Common myeloid progenitor, CD34-positive (primary cell): ENCODE results near the gene SRPX.

Experiments
- CTCF ChIA-PET: fragments of 350-600 bp; sonication (Branson Sonifier 250); formaldehyde crosslinking; loops from one replicate; lab custom pipeline; 2021; ENCODE audit warnings: antibody characterized with exemption; lab: Charles Lee
- POLR2A ChIA-PET: fragments of 350-600 bp; sonication (Branson Sonifier 250); formaldehyde crosslinking; loops from one replicate; lab custom pipeline; 2021; ENCODE audit warnings: antibody characterized with exemption; lab: Charles Lee
- DNase-seq, 3 donors: peaks; one replicate each; pipeline versions ENCODE4 v3.0.0 to v3.0.0-alpha.2; 2013
- H3K27ac ChIP-seq, 2 experiments: 1 replicate in 1 of 2; 2 replicates in 1 of 2; pipeline ENCODE4 v1.7.0; 2013; ENCODE audit warnings: inconsistent platforms in 2 of 2, low read length in 2 of 2, mild to moderate bottlenecking in 2 of 2, low read depth in 1 of 2, moderate library complexity in 1 of 2; ENCODE audit not compliant: severe bottlenecking in 2 of 2, insufficient read depth in 1 of 2, poor library complexity in 1 of 2
- H3K27me3 ChIP-seq, 5 experiments: replicated peaks in 2 of 5; 1 replicate in 3 of 5; 2 replicates in 2 of 5; pipeline versions ENCODE4 v1.6.1 to v1.7.0; 2013; ENCODE audit warnings: low read length in 4 of 5, mild to moderate bottlenecking in 2 of 5, moderate library complexity in 2 of 5, inconsistent platforms in 1 of 5; ENCODE audit not compliant: insufficient read depth in 5 of 5, control insufficient read depth in 4 of 5
- H3K36me3 ChIP-seq, 4 experiments: 1 replicate in 2 of 4; 2 replicates in 2 of 4; pipeline versions ENCODE4 v1.6.1 to v1.7.0; 2013; ENCODE audit warnings: low read length in 3 of 4, control low read depth in 1 of 4, mild to moderate bottlenecking in 1 of 4; ENCODE audit not compliant: control insufficient read depth in 4 of 4, insufficient read depth in 4 of 4
- H3K4me1 ChIP-seq, 4 experiments: 1 replicate in 3 of 4; 2 replicates in 1 of 4; pipeline versions ENCODE4 v1.6.1 to v1.7.1; 2013; ENCODE audit warnings: low read length in 3 of 4, mild to moderate bottlenecking in 3 of 4, control low read depth in 1 of 4, inconsistent platforms in 1 of 4, moderate library complexity in 1 of 4; ENCODE audit not compliant: control insufficient read depth in 4 of 4, insufficient read depth in 4 of 4; ENCODE audit errors: control extremely low read depth in 1 of 4
- H3K4me3 ChIP-seq, 7 experiments: 1 replicate in 4 of 7; 2 replicates in 3 of 7; pipeline versions ENCODE4 v1.5.1 to v1.7.0; 2013; ENCODE audit warnings: mild to moderate bottlenecking in 7 of 7, low read length in 6 of 7, moderate library complexity in 6 of 7, inconsistent platforms in 2 of 7, low read depth in 2 of 7, control low read depth in 1 of 7; ENCODE audit not compliant: insufficient read depth in 4 of 7, control insufficient read depth in 1 of 7; ENCODE audit errors: extremely low read depth in 1 of 7
- H3K9me3 ChIP-seq, 5 experiments: 1 replicate in 4 of 5; 2 replicates in 1 of 5; pipeline versions ENCODE4 v1.6.1 to v1.7.1; 2013; ENCODE audit warnings: low read length in 4 of 5, mild to moderate bottlenecking in 2 of 5, inconsistent platforms in 1 of 5, low read depth in 1 of 5, moderate library complexity in 1 of 5; ENCODE audit not compliant: control insufficient read depth in 4 of 5, insufficient read depth in 2 of 5; ENCODE audit errors: control extremely low read depth in 1 of 5
- WGBS: methylation state at CpG from one replicate; pipeline ENCODE4 v1.1.5; 2013; ENCODE audit not compliant: insufficient coverage; 5-methylcytosine and 5-hydroxymethylcytosine counted together

The SRPX gene

GRCh38 chrX:38206542-38206941, 14.1 kb downstream of the SRPX start:
- ChIA-PET CTCF (interaction anchor here (1.5 kb wide), 1 partner anchor 13 kb away, joined by 6 read pairs; no protein-coding TSS in a partner anchor), POLR2A (no interaction called here)
- no peak for DNase-seq
- Histone ChIP-seq H3K27me3 (no peaks in the 10 kb centered on the region), H3K36me3 (no peaks in the 10 kb centered on the region), H3K27ac (no peak overlapping the region), H3K4me1 (peaks cover 0 to 4% (median 2%) of the 10 kb centered on the region in 4 experiments), H3K9me3 (peaks cover 0 to 1% (median 0%) of the 10 kb centered on the region in 5 experiments), H3K4me3 (no peak overlapping the region)
- WGBS: 85% methylated on average over 3 of the region's 3 CpGs

DNA sequence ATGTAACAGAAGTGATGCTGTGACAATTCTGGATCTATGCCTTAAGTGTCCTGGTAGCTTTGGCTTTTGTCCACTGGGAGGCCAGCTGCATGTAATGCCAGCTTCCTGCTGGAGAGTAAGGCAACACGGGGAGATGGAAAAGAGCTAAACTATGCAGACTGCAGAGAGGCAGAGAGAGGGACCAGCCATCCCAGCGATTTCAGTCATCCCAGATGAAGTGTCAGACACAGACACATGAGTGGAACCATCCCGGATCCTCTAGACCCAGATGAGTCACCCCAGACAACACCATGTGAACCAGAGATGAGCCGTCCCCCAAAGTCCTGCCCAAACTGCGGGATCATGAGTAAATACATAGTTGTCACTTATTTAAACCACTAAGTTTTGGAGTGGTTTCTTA, 14.6 kb downstream of the SRPX start:
- no peak overlapping the region for H3K27ac ChIP-seq
- ChIA-PET POLR2A (no interaction called here), CTCF (interaction anchor here (0.6 to 1.5 kb wide), 2 partner anchors 13 to 125 kb away, joined by 3 to 6 read pairs; no protein-coding TSS in a partner anchor)
- 65% methylated on average over 3 of the region's 5 CpGs for WGBS
- no peak overlapping the region for H3K4me3 ChIP-seq
- peaks cover 0 to 1% (median 0%) of the 10 kb centered on the region in 5 experiments for H3K9me3 ChIP-seq
- H3K36me3 ChIP-seq: no peaks in the 10 kb centered on the region
- no peak for DNase-seq
- no peaks in the 10 kb centered on the region for H3K27me3 ChIP-seq
- peaks cover 0 to 4% (median 2%) of the 10 kb centered on the region in 4 experiments for H3K4me1 ChIP-seq

- Histone ChIP-seq H3K9me3 (peaks cover 0 to 1% (median 0%) of the 10 kb centered on the region in 5 experiments), H3K4me1 (peaks cover 0 to 4% (median 2%) of the 10 kb centered on the region in 4 experiments), H3K36me3 (no peaks in the 10 kb centered on the region), H3K27ac (no peak overlapping the region), H3K4me3 (no peak overlapping the region), H3K27me3 (peaks cover 0 to 2% (median 0%) of the 10 kb centered on the region in 5 experiments)
- POLR2A ChIA-PET: no interaction called here
- CTCF ChIA-PET: no interaction called here
- peak in 2 of 3 donors; percentile 71 to 81 for DNase-seq
- WGBS: 0% methylated on average over 1 of the region's 3 CpGs
These were observed 15.6 kb downstream of the SRPX start for GRCh38 chrX:38205039-38205438.

GRCh38 chrX:38192007-38192810, 28.5 kb downstream of the SRPX start:
- H3K9me3 ChIP-seq: no peaks in the 10 kb centered on the region
- H3K27ac ChIP-seq: no peak overlapping the region
- H3K4me3 ChIP-seq: no peak overlapping the region
- ChIA-PET POLR2A (no interaction called here), CTCF (interaction anchor here (0.7 to 1.3 kb wide), 3 partner anchors 9 to 23 kb away, joined by 3 read pairs; no protein-coding TSS in a partner anchor)
- H3K36me3 ChIP-seq: no peaks in the 10 kb centered on the region
- 6% methylated on average over 2 of the region's 5 CpGs for WGBS
- H3K4me1 ChIP-seq: no peaks in the 10 kb centered on the region
- peak; percentile 18 to 53 (median 41) for DNase-seq
- H3K27me3 ChIP-seq: peaks cover 0 to 4% (median 0%) of the 10 kb centered on the region in 5 experiments

DNA sequence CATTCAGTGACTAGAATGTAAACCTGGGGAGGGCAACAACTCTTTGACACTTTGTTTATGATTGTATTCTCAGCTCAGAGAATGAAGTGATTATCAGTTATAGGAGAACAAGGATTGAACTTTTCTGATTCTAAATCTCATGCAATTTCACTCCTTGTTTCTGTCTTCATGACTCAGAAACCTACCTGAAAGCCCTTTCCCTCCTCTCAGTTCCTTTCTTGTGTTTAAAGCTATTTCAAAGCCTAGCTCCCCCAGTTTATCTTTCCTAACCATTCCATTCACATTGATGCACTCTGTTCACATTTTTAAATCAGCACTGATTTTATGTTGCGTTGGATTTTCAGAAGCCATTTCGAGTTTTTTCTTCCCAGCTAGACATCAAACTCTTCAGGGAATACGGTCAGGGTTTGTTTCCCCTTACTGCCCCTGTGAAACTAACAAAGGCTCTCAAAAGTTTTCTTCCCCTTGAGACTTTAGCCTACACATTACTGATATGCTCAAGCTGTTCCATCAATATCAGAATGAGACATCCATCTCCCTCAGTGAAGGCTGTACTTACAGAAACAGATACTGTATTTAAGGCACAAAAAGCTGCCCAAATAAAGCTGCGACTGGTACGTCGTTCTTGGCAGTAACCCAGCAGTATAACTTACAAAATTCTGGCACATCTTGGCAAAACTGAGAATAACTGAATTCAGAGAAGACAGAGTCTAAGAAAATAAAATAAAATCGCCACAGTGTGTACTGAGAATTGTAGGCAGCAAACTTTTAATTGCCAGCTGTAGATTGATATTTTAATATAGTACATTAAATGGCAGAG, 31.0 kb downstream of the SRPX start:
- no peak for DNase-seq
- no peaks in the 10 kb centered on the region for H3K36me3 ChIP-seq
- H3K9me3 ChIP-seq: no peaks in the 10 kb centered on the region
- no peak overlapping the region for H3K27ac ChIP-seq
- ChIA-PET POLR2A (no interaction called here), CTCF (interaction anchor here (1.3 kb wide), 1 partner anchor 138 kb away, joined by 3 read pairs; the partner anchor contains the start of gene RPGR)
- no peak overlapping the region for H3K4me3 ChIP-seq
- H3K4me1 ChIP-seq: no peaks in the 10 kb centered on the region
- WGBS: 86% methylated on average over 4 of the region's 7 CpGs
- peaks cover 0 to 4% (median 1%) of the 10 kb centered on the region in 5 experiments for H3K27me3 ChIP-seq

DNA sequence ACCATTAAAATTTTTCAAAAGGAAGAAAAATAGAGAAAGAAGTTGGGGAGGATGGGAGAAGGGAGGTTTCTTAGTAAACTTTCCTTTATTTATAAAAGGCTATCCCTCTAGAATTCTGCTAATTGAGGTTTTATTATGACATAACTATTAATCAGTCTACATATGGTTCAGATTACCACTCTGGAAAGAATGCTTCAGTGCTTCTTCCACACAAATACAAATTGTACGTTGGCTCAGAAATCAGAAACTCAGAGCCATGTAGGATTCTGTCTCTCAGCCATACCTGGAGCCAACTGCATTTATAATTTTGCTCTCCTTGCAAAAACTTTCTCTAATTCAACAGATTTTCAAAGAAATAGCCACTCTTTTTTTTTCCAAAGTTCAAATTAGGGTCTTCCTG, 37.1 kb downstream of the SRPX start:
- Histone ChIP-seq H3K9me3 (no peaks in the 10 kb centered on the region), H3K4me1 (no peaks in the 10 kb centered on the region), H3K36me3 (no peaks in the 10 kb centered on the region), H3K27me3 (peaks cover 0 to 1% (median 0%) of the 10 kb centered on the region in 5 experiments), H3K4me3 (no peak overlapping the region), H3K27ac (no peak overlapping the region)
- WGBS: 75% methylated on average over 1 of the region's 1 CpG
- CTCF ChIA-PET: interaction anchor here (1.1 kb wide), 1 partner anchor 9 kb away, joined by 3 read pairs; no protein-coding TSS in a partner anchor
- POLR2A ChIA-PET: no interaction called here
- DNase-seq: no peak
